GM23248 (cell line): ENCODE results near the gene PTK6. TPM values are rescaled to one million over a fixed set of nuclear protein-coding genes. Genes with fewer than 3 reads are reported as not detected.

Experiments used
- DNase-seq: peaks from one replicate; pipeline ENCODE4 v3.0.0-alpha.2; 2015
- H2AFZ ChIP-seq: fragments of 200-600 bp; sonication (generic); 2 replicates; pipeline ENCODE4 v1.6.1; 2016; ENCODE audit warnings: antibody characterized with exemption
- H3F3A ChIP-seq: fragments of 200-600 bp; sonication (generic); 2 replicates; pipeline ENCODE4 v1.6.1; 2016; ENCODE audit warnings: mild to moderate bottlenecking, antibody characterized with exemption, mixed run types; ENCODE audit not compliant: insufficient read depth
- H3K27ac ChIP-seq: fragments of 200-600 bp; sonication (generic); 2 replicates; pipeline ENCODE4 v1.5.1; 2016; ENCODE audit warnings: mild to moderate bottlenecking
- H3K27me3 ChIP-seq: fragments of 200-600 bp; sonication (generic); replicated peaks from 2 replicates; pipeline ENCODE4 v1.6.1; 2016; ENCODE audit warnings: mild to moderate bottlenecking; ENCODE audit not compliant: insufficient read depth
- H3K36me3 ChIP-seq: fragments of 200-600 bp; sonication (generic); 2 replicates; pipeline ENCODE4 v1.6.1; 2016; ENCODE audit warnings: low read depth, mild to moderate bottlenecking
- H3K4me1 ChIP-seq: fragments of 200-600 bp; sonication (generic); 2 replicates; pipeline ENCODE4 v1.6.1; 2016; ENCODE audit warnings: mild to moderate bottlenecking; ENCODE audit not compliant: insufficient read depth
- H3K4me2 ChIP-seq: fragments of 200-600 bp; sonication (generic); one replicate; pipeline ENCODE4 v1.6.1; 2016; ENCODE audit warnings: mild to moderate bottlenecking; ENCODE audit not compliant: unreplicated experiment
- H3K4me3 ChIP-seq: fragments of 200-600 bp; sonication (generic); 2 replicates; pipeline ENCODE4 v1.5.1; 2016; ENCODE audit warnings: mild to moderate bottlenecking
- H3K79me2 ChIP-seq: fragments of 200-600 bp; sonication (generic); 2 replicates; pipeline ENCODE4 v1.6.1; 2016; ENCODE audit warnings: mild to moderate bottlenecking; ENCODE audit not compliant: insufficient read depth
- H3K9ac ChIP-seq: fragments of 200-600 bp; sonication (generic); 2 replicates; pipeline ENCODE4 v1.6.1; 2016; ENCODE audit warnings: mild to moderate bottlenecking
- H3K9me2 ChIP-seq: fragments of 200-600 bp; sonication (generic); 2 replicates; pipeline ENCODE4 v1.6.1; 2016; ENCODE audit warnings: mixed run types, mild to moderate bottlenecking, moderate library complexity; ENCODE audit not compliant: insufficient read depth
- H3K9me3 ChIP-seq: fragments of 200-600 bp; sonication (generic); one replicate; pipeline ENCODE4 v1.6.1; 2017; ENCODE audit warnings: low read depth
- H4K20me1 ChIP-seq: fragments of 200-600 bp; sonication (generic); 2 replicates; pipeline ENCODE4 v1.6.0; 2016; ENCODE audit not compliant: insufficient read depth
- EZH2 ChIP-seq: fragments of 200-600 bp; sonication (generic); IDR thresholded peaks from 2 replicates; pipeline ENCODE4 v1.6.1; 2018; ENCODE audit warnings: antibody characterized with exemption, mild to moderate bottlenecking; ENCODE audit not compliant: insufficient read depth, poor library complexity, severe bottlenecking
- EZH2phosphoT487 ChIP-seq: fragments of 200-600 bp; sonication (generic); IDR thresholded peaks from 2 replicates; pipeline ENCODE4 v1.6.1; 2018; ENCODE audit warnings: antibody characterized with exemption, moderate library complexity, mild to moderate bottlenecking, low read depth; ENCODE audit not compliant: insufficient read depth
- WGBS, 2 experiments: methylation state at CpG; one replicate each; pipeline ENCODE4 v1.1.6; 2015 to 2017; ENCODE audit warnings: low lambda C conversion rate in 2 of 2, low coverage in 1 of 2; ENCODE audit errors: missing lambda C conversion rate in 2 of 2; 5-methylcytosine and 5-hydroxymethylcytosine counted together
- in situ Hi-C: fragments of 300-500 bp; cut with MboI; formaldehyde crosslinking; loops from 2 replicates; pipeline ENCODE4 v1.15.0; 2020
- polyA plus RNA-seq: library from polyadenylated mRNA; unstranded; fragments of >200 nt; fragmentation: Nextera tagmentation; extraction: Ambion mirVana; gene quantifications from 2 replicates; pipeline ENCODE4 v1.2.1, GENCODE V29; 2016
- total RNA-seq: library from RNA; depleted of rRNA; stranded (reverse); fragments of >200 nt; shearing (Covaris generic); gene quantifications from 2 replicates; pipeline ENCODE4 v1.2.3, GENCODE V29; 2014

The PTK6 gene
- total and polyA plus RNA-seq, 2 experiments from 2014 or later = not detected

- Histone ChIP-seq H3F3A (peaks cover 30% of the 10 kb centered on the region), H3K27ac (no peak overlapping the region)
- in situ Hi-C loops = no loop called here
These were observed 15.6 kb downstream of the PTK6 start for GRCh38 chr20:63521602-63522001.

GRCh38 chr20:63520934-63521601, 16.1 kb downstream of the PTK6 start:
- H3K27me3 ChIP-seq = no peaks in the 10 kb centered on the region
- peaks cover 8% of the 10 kb centered on the region for H3K79me2 ChIP-seq
- in situ Hi-C loops = no loop called here
- peak; percentile 91 for DNase-seq
- H3K36me3 ChIP-seq = 0 out of 2 replicates have a peak, but pooled peaks cover 4% of the 10 kb centered on the region
- peaks cover 24% of the 10 kb centered on the region for H3F3A ChIP-seq
- 0 out of 2 replicates have a peak, but pooled peaks cover 2% of the 10 kb centered on the region for H3K4me1 ChIP-seq
- H3K9ac ChIP-seq = peak overlapping the region; percentile 95
- peak overlapping the region; percentile 75 for H3K27ac ChIP-seq
- H3K4me3 ChIP-seq = peak overlapping the region; percentile 83
- H3K9me3 ChIP-seq = no peaks in the 10 kb centered on the region
- 1% methylated on average over 21 to 37 of the region's 68 CpGs for WGBS, 2 experiments
- H4K20me1 ChIP-seq = peaks cover 4% of the 10 kb centered on the region; the same call in 1 of the 2 replicates
- H3K9me2 ChIP-seq = no peaks in the 10 kb centered on the region
- H2AFZ ChIP-seq = no peak overlapping the region
- H3K4me2 ChIP-seq = peak overlapping the region; percentile 65
- TF ChIP-seq EZH2 (no peak), EZH2phosphoT487 (no peak)

More at GRCh38 chr20:63521602-63522001, 15.6 kb downstream of the PTK6 start:
- Histone ChIP-seq H4K20me1 (peaks cover 4% of the 10 kb centered on the region; the same call in 1 of the 2 replicates), H2AFZ (no peak overlapping the region), H3K9me2 (no peaks in the 10 kb centered on the region), H3K79me2 (peaks cover 8% of the 10 kb centered on the region), H3K4me1 (0 out of 2 replicates have a peak, but pooled peaks cover 2% of the 10 kb centered on the region), H3K27me3 (no peaks in the 10 kb centered on the region), H3K9ac (peak overlapping the region; percentile 95), H3K4me2 (peak overlapping the region; percentile 65), H3K4me3 (peak overlapping the region; percentile 83), H3K9me3 (no peaks in the 10 kb centered on the region), H3K36me3 (0 out of 2 replicates have a peak, but pooled peaks cover 4% of the 10 kb centered on the region)
- 38 to 41% methylated on average over 16 to 22 of the region's 23 CpGs for WGBS, 2 experiments
- DNase-seq = peak; percentile 35
- TF ChIP-seq EZH2 = no peak
- TF ChIP-seq EZH2phosphoT487 = no peak

DNA sequence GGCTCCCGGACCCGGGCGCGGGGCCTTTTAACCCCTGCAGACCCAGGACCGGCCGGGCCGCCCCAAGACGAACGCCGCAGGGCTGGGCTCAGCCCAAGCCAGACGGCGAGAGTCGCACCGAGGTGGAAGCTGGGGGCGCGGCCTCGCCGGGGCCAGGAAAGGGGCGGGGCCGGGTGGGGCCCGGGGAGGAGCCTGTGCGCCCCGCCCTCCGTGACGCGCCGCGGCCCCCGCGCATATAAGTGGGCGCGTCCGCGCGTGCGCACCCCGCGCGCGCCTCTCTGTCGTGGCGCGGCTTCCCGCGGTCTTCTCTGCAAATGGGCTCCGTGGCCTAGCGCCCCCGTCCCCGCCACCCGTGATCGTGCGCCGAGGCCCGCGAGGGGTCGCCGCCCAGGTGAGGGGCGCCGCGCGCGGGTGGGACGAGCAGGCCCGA, 16.7 kb downstream of the PTK6 start, which contains the start of gene PPDPF:
PPDPF (plus strand) TSS at position 262 of the 430 bp plus-strand sequence. CDS start 544 bp downstream, outside the sequence.
- Histone ChIP-seq H3K9me3 (no peaks in the 10 kb centered on the region), H3K36me3 (0 out of 2 replicates have a peak, but pooled peaks cover 4% of the 10 kb centered on the region), H3F3A (peaks cover 20% of the 10 kb centered on the region), H3K9me2 (no peaks in the 10 kb centered on the region), H4K20me1 (peaks cover 4% of the 10 kb centered on the region; the same call in 1 of the 2 replicates), H3K27me3 (no peaks in the 10 kb centered on the region), H3K9ac (peak within 1 kb of the TSS; percentile 95), H3K27ac (peak within 1 kb of the TSS; percentile 75), H3K79me2 (peaks cover 8% of the 10 kb centered on the region), H2AFZ (peak within 1 kb of the TSS; percentile 85), H3K4me2 (peak within 1 kb of the TSS; percentile 79), H3K4me1 (0 out of 2 replicates have a peak, but pooled peaks cover 2% of the 10 kb centered on the region), H3K4me3 (peak within 1 kb of the TSS; percentile 83)
- 0 to 4% methylated on average over 11 to 30 of the region's 64 CpGs for WGBS, 2 experiments
- in situ Hi-C loops = no loop called here
- no peak for TF ChIP-seq EZH2phosphoT487
- TF ChIP-seq EZH2 = no peak
- DNase-seq = peak; percentile 91

DNA sequence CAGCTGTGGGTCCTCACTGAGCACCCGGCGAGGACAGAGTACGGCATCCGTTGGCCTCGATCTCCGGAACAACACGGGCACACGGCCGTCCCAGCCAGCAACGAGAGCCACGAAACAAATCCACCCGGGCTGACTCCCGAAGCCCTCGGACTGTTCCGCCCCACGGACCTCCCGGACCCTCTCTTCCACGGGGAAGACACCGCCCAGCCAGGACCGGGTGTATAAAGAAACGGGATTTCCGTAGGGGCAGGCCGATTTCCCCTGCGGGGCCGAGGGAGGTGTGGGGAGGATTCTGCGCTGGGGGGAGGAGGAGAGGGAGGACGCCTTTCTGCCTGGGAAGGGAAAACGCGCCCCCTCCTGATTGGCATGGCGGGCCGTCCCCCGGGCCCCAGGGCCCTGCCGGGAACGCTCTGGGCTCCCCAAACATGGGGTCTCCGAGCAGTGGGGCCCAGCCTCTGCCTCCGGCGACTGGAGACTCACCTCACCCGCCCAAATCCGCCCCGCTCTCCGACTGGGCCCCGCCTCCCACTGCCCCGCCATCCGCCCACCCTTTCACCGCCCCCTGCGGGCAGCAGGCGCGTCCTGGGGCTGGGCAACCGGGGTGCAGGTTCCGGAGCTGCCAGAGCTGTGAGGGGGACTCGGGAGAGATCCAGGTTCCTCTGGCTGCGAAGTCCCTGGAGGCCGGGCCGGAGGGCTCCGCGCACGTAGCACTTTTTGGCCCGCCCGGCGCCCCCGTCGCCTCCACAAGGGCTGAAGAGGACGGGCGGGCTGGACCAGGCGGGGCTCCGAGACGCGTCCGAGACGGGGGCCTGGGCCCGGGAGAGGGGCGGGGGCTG, 17.3 kb downstream of the PTK6 start:
- 3 to 7% methylated on average over 36 to 59 of the region's 72 CpGs for WGBS, 2 experiments
- Histone ChIP-seq H4K20me1 (peaks cover 4% of the 10 kb centered on the region; the same call in 1 of the 2 replicates), H3K9me2 (no peaks in the 10 kb centered on the region), H3K27me3 (no peaks in the 10 kb centered on the region), H3K9ac (peak overlapping the region; percentile 95), H2AFZ (peak overlapping the region; percentile 85), H3K79me2 (peaks cover 8% of the 10 kb centered on the region), H3K27ac (peak overlapping the region; percentile 75), H3K4me1 (0 out of 2 replicates have a peak, but pooled peaks cover 2% of the 10 kb centered on the region), H3K4me3 (peak overlapping the region; percentile 83), H3K4me2 (peak overlapping the region; percentile 79), H3K36me3 (0 out of 2 replicates have a peak, but pooled peaks cover 4% of the 10 kb centered on the region), H3K9me3 (no peaks in the 10 kb centered on the region), H3F3A (peaks cover 15% of the 10 kb centered on the region)
- peak; percentile 74 for DNase-seq
- TF ChIP-seq EZH2 = no peak
- no peak for TF ChIP-seq EZH2phosphoT487
- in situ Hi-C loops = no loop called here
